Cerebellar nuclear complex (tissue), 1 donor: ENCODE measurements around the gene LIPJ.

Experiments used
- DNase-seq, 2 experiments: peaks; one replicate each; lab custom pipeline; 2025; lab: John Stamatoyannopoulos, UW

The LIPJ gene

DNA sequence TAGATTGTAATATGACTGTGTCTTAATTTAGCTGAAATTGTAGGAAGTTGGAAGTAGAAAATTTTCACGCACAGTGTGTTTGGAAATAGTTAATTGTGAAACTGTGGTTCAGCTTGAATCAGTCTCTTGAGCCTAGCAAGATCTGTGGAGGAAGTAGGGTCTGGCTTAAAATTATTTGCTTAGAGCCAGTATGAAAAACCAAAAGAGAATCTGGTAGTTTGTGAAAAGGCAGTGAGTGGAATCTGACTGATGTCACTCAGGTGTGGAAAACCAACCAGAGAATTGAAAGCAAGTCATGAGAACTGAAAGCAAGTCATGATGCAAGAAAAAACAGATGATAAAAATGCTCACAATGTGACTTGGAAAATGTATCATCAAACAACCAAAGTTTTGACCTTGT is 11.5 kb downstream of the LIPJ start:
- DNase-seq = no peak

DNA sequence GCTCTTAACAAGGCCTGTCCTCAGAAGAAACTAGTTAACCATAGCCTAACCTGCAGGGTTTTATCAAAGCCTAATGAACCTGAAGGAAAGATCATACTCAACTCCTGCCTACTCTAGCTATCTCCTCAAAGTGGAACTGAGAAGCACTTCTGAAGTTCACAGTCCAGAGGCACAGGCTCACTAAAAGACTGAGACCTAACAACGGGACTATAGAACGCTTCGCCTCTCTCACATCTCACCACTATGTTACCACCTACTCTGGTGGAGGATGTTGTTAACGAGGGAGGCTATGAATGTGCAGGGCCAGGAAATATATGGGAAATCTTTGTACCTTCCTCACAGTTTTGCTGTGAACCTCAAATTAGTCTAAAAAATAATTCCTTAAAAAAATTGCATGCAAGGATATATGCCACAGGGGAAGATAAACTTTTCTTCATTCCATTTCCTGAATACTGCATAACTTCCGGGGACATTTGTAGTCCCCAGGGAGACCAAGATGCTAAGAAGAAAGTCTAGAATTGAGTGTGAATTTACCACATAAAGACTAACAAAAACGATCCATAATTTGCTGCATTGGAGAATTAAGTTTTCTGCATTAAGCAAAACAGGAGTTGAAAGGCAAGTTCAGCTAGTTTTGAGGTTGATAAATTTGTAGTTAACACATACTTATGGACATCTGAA is 21.6 kb downstream of the LIPJ start:
- DNase-seq = no peak

DNA sequence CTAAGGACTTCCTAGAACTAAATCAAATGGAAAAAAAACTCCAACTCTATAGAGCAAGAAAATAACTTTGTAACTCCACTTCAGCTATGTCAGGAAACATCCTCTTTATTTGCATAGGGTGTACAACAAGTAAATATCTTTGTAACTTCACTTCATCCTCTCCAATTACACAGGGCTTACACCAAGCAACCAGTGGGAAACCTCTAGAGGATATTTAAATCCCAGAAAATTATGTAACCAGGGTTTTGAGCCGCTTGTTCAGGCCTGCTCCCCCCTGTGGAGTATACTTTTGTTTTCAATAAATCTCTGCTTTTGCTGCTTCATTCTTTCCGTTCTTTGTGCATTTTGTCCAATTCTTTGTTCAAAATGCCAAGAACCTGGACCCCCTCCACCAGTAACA is 22.2 kb downstream of the LIPJ start:
- DNase-seq = no peak

DNA sequence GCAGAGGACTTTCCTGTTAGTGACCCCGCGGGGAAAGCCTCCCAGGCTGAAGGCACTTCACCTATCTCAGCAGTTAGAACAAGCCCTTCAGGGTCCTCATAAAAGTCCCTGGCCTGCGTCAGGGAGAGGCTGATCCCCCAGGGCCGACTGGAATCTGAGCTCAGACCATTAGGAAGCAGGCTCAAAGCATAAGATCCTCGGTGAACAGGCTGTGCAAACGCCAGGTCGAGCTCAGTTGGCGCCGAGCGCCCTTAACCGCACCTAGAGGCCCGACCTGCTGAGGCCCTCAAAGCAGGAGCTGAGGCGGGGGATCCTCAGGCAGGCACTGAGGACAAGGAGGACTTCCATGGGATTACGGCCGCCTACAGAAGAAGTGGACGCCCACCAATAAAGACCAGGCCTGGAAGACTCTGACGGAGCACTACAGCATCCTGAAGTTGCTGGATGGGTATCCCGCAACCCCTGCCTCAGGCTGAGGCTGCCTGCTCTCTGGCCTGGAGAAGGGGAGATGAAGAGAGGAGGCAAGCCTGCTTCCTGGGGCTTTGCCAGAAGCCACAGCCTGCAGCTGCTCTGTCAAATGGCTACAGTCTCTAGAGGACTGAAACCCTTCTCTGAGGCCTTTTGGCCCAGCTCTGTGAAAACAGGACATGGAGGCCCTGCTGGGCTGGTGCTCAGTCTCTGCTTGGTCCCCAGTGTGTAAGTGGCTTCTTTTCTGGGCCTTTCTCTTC is 29.9 kb downstream of the LIPJ start:
- DNase-seq = no peak

DNA sequence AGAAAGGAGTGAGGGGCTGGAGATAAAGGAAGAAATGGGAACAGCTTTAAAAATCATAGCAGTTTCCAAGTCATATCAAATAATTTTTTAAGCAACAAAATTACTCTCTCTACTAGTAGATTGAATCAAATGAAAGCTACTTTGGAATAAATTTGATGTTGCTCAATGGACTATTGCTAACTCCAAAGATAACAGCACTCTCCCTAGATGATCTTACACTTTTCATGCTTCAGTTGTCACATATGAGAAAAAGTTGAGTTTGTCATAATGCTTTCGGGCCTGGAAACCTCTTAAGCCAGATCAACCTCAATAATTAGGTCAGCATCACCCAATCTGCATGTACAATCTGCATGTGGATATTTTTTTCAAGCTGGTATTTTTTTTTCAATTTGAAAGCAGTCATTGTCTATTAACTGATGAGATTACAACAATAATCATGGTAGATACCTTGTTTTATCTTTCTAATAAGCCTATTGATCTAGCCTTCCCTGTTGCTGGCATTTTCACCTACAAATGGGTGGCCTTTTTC is 31.3 kb downstream of the LIPJ start:
- no peak for DNase-seq

DNA sequence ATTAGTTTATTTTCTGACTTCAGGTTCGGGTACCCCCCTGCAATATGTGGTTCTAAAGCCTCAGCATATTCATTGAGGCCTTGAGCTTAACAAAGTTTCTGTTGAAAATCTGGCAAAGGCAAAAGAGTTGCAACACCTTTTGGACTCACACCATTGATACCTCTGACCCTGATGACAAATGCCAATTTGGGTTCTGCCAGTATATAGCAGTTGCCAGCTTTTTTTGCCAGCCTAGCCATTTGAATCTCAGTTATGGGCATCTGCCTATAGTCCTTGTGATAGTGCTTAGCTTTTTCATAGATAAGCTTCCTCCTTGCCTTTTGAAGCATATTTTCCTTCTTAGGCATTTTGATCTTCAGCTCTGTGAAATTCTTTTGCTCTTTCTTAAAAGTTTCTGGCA is 31.9 kb downstream of the LIPJ start:
- no peak for DNase-seq

DNA sequence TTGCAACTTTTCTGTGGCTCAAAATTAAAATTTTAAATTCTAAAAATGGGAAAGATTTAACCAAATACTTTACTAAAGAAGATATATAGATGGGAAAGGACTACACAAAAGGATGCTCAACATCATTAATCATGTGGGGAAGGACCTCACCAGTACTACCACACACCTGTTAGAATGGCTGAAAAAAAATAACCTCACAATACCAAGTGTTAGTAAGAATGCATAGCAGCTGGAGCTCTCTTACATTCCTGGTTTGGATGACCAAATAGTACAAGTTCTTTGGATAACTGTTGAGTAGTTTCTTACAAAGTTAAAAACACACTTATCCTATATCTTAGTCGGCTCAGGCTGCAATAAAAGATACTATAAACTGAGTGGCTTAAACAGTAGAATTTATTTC is 33.9 kb downstream of the LIPJ start:
- DNase-seq = no peak

DNA sequence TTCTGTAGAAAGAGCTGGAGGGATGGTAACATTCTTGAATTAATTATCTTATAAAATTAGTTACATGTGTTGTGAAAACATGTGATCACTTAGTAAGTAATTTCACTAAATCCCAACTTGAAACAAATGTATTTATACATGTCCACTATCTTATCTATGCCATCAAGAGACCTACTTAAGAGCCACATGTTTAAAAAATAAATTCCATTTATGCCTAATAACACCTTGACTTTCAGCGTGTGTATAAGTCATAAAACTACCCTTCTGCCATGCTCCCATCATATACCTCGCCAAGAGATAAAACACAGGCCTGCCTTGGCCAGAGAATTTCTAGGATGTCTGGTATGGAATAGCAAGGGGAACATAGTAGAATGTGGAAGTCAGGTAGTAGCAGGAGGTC is 37.3 kb downstream of the LIPJ start:
- DNase-seq = no peak

DNA sequence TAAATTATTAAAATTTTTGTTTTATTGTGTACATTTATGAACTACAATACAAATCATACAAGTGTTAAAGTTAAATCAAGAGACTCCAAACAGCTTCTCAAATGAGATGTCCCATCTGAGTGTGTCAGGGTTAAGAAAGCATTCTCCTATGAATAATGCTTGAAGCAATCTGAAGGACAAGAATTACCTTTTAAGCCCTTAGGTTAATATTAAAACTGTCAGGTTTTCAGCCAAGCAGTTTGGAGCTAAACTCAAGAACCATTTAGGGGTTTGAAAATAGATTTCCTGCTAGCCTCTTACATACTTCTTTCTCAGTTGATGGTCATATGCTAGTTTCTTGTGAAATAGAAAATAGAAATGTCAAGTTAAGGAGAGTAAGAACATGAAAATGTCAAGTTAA is 38.3 kb downstream of the LIPJ start:
- DNase-seq = no peak

DNA sequence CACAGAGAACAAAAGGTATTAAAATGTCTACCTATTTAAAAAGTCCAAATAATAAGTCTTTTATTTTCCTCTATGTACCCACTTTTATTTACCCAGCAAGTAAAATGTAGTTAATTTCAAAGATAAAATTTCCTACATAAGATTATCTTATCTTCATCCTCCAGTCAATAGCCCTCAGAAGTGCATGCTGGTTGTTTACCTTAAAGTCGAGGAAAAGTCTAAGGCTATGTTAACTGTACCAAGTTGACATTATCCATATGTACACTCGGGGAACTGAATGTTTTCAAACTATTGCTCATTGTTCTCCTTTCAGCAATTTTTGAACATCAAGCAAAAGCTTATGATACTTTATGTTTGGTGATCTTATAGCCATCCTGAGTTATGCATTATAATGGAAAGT is 53.6 kb downstream of the LIPJ start:
- no peak for DNase-seq

DNA sequence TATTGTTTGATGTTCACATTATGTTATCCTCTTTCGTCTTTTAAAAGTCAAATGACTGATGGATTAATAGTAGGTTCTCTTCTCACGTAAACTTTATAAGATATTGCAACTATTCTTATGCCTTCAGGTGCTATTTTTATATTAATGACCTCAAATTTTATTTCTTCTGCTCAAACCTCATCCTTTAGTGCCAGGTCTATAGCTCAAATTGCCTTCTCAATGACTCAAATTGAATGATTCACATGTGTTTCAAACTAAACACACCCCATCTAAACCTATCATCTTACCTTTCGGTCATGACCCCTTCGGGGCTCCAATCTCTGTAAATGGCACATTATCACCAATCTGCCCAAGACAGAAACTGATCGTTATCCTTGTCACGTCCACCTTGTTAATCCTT is 55.6 kb downstream of the LIPJ start:
- no peak for DNase-seq

DNA sequence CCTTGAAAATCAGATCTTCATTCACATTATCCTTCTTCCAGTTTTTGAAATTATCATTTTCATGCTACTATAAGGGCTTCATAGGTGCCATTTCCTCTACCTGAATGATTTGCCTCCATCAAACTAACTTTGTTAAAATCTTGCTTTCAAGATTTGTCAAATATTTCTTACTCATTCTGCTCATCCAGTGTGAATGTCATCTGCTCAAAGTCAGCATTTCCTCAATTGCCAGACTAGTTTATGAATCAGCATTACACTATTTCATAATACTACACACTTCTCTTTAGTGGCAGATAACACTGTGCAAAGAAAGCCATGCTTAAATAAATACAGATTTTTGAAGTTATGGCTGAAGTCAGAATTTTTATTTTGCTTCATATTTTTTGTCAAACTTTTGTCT is 56.4 kb downstream of the LIPJ start:
- DNase-seq = no peak

DNA sequence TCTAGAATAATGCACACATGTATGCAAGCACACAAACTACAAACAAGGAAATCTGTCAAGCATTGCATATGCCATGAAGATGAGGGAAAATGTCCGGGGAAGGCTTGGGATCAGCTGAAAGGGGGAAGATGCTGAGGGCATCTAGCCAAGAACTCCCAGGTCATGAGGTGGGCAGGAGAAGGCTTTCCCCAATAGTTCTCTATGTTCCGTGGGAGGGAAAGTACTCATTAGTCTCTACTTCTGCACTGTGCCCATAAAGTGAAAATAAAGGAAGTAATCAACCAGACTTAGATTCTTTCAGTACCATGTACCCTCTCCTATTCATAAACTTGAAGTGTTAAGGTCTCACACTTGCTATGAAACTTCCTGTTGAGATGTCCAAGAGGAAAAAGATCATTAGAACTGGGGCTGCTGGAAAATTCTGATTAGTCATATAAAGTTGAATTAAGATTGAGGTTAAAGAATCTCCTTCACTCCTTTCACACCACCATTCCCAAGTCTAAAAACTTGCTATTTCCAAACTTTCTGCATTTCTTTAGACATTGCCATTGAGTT is 60.6 kb downstream of the LIPJ start:
- DNase-seq = no peak

DNA sequence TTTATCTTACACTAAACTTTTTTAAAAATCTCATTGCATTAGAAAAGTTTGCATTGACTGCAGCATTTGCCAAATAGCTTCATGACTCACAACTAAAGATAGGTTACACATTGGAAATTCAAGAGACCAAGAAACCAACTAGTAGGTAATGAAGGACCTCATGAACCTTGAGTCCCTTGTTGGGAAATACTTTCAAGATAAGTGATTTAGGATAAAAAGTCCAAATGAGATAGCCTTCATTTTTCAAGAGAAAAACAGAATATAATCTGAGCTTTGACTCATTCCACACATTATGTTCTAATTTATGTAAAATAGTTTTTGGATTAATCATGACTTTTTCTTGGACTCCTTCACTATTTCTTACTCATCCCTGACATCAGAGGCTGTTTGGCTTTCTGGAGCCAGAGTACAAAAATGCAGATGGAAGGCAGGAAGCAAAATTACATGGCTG is 64.6 kb downstream of the LIPJ start:
- no peak for DNase-seq

DNA sequence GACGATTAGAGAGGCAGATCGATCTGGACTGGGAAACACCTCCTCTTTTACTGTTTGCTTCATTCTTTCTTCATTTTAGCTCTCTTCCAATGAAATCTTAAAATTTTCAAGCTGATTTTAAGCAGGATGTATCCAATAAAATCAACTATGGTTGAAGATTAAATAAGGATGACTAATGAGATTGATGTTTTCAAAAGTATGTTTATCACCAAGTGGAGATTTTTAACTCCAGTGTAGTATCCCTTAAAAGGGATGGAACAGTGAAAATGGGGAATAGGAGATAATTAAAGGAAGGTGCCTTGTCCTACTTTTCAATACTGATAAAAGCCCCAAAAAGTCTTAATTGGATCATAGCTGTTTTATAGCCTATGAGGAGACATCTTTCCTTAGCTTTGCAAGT is 66.1 kb downstream of the LIPJ start:
- no peak for DNase-seq
